ENCODE data around the gene SLC10A7.
"Not testable (repeated sequence)": the region's sequence is repeated elsewhere in the genome, so short reads cannot be mapped to it uniquely, and the experiment has no call there.

The SLC10A7 gene

DNA sequence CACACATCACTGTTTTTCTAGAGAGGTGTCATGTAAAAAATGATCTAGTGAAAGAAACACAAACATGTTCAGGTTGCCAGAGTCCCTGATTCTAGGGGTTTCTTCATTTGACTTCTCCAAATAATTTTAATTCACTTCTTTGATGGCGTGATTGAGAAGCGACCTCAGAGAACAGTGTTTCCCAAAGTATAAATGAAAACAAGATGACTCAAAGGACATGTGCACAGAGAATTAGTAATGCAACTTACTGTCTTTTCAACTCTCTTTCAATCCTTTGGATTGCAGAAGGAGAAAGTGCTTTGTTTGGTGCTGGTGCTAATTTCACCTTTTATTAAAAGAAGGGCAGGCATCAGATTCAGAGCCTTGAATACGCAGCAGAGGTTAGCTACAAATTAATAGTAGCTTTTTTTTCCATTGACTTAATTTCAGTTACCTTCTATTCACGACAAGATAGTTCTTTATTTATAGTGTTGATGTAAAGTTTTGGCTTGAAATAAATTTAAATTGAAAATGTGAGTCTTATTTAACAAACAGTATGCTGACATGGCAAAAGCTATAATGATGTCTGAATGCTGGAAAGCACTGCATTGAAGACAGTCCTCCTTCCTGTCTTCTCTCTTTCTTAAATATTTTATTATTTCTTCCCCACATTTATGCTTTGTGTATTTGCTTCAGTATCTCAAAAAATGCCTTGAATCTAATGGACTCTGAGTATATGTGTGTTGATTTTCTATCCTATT is 85.1 kb downstream of the SLC10A7 start:
- DNase-seq = no peak

DNA sequence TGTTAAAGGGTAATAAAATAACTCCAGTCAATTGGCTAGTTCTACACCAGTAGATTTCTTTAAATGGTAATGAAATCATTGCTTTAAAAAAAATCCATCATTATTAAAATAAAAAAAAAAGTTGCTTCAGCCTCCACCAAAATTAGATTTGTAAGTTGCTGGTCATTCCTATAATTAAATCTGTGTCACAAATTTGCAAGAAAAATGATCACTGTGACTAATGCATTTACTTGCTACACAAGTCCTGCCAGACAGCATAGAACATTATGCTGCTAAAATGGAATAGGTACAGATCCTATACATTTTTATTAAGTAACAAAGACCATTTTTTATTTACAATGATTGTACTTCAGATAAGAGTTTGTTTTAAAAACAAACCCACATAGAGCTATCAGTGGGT is 85.8 kb downstream of the SLC10A7 start:
- no peak for DNase-seq

DNA sequence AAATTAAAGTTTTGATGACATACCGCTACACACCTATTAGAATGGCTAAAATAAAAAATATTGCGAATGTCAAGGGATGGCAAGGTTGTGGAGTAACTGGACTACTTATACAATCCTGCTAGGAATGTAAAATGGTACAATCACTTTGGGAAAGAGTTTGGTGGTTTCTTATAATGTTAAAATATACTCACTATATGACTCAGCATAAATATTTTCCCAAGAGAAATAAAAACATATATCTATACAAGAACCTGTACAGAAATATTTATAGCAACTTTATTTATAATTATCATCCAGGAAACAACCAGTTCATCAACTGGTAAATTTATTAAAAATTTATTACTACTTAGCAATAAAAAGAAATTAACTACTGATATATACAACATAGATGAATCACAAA is 89.7 kb downstream of the SLC10A7 start:
- DNase-seq = no peak

DNA sequence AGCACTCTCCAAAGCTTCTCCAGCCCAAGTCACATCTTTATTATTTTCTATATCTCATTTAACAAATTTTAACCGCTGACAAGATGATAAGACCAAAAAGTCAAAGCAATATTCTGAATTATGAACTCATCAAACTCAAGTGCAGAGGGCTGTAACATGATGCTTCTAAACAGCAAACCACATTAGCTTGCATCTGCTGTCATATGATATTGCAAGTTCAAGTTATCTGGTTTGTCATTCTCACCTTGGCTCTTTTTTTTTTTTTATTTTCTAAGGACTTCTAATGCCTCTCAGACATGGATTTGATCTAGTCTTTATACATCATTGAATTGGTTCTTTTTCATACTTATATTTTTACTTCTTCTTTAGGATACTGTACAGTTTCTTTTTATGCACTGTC is 93.4 kb downstream of the SLC10A7 start:
- no peak for DNase-seq

DNA sequence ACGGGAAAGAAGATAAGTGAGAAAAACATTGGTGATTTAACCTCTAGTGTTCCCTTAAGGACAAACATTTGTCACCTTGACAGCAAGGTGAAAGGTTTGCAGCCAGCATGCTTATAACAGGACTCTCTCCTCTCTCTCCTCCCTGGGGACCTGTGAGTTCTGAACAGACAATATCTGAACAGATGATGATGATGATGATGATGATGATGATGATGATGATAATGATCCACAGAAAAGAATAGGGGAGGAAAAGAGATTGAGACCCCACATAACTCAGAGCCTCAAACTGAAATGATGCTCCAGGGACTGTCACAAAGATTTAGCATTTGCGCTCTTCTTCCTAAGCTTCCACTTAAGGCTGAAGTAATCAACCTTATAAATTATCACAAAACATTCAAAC is 103.9 kb downstream of the SLC10A7 start:
- DNase-seq = no peak

DNA sequence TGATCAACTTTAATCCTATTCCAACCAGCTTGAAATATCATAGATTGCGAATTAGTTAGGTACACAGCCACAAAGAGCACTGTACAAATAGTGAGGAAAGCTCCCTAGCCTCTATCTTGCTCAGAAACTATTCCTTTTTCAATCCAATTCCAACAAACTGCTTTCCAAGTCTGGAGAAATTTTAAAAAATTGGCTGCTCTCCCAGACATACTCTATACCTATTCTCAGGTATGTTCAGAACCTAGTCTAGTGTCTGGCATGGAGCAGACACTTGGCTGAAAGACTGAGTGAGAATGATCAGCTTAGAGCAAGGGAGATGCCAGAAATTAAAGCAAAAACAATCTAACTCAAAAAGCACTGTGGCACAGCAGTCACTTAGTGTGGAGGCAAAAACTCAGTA is 105.9 kb downstream of the SLC10A7 start:
- DNase-seq = no peak

DNA sequence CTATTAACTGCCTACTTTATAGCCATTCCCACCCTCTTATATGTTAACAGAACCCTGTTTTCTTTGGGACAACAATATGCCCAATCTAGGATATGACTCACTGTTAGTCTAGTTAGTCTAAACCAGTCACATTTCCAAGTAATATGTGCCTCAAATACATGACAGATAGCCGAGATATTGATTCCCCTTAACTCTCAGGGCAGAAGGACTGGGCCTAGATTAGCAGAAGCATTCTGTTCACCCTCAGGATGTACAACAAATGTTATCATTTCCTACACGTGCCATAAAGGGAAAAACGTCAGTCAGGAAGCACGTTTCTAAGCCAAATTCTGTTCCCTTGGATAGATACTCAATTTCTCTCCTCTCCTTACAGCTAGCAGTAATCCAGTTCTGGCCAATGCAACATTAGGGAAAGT is 114.1 kb downstream of the SLC10A7 start:
- no peak for DNase-seq

DNA sequence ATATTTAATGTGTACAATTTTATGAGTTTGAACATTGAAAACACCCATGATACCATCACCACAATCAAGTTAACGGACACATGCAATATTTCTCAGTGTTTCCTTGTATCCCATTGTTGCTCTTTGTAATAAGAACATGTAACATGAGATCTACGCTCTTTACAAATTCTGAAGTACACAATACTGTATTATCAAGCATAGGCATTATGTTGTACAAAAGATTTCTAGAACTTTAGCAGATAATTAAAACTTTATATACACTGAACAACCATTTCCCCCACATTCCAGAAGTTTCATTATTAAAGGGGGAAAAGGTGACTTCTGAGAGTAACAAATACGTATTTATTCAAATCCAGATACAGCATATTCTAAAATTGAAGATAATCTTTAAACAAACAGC is 114.5 kb downstream of the SLC10A7 start:
- DNase-seq = no peak

DNA sequence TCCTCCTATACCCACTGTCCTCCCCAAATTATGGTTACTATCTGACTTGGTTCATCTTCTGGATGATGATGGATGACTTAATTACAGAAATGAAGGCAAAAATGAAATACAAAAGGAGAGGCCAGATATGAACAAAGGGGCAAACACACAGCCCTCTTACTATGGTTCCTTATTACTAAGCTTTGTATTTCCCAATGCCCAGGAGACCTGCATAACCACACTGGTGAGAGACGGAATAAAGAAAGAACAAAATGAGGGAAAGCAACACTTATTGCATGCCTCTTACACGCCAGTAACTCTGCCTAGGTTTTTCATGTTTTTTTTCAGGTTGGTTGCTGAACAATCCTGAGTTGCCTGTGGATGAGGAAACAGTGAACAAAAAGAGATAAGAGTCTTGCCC is 120.5 kb downstream of the SLC10A7 start:
- no peak for DNase-seq

DNA sequence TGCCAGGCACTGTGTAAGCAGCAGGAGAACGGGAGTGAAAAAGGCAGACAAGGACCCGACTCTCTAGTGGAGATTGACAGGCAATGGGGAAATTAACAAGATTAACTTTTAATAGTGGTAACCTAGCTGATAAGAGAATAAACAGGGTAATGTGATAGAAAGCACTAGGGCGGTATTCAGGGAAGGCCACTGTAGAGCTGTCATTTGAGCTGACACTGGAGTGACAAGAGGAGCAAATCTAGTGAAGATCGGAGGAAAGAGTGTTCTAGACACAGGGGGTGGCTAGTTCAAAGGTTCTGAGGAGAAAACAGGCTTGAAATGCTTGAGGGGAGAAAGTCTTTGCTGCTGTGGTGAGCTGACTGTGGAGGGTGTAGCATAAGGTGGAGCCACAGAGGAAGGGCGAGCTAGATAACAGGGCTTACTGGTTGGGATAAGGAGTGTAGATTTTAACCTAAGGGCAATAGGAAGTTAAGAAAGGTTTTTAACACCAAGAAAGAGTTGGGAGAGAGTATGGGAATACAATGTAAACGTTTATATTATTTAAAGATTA is 122.8 kb downstream of the SLC10A7 start:
- DNase-seq = no peak

DNA sequence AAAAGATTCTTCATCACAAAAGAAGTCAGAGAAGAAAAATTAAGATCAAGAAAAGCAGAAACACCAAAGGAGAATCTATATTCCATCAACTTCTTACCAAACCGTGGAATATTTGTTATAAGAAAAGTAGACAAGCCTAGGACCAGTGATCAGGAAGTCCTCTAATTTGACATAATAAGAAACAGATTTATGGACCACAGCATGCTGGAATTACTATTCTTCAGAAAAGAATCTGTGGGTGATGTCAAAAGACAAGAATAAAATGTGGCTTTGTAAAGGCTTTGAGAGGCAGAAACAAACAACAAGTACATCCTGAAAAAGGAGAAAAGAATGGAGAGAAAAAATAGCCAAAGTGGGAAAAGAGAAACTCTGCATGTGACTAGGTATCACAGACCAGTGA is 123.3 kb downstream of the SLC10A7 start:
- no peak for DNase-seq

DNA sequence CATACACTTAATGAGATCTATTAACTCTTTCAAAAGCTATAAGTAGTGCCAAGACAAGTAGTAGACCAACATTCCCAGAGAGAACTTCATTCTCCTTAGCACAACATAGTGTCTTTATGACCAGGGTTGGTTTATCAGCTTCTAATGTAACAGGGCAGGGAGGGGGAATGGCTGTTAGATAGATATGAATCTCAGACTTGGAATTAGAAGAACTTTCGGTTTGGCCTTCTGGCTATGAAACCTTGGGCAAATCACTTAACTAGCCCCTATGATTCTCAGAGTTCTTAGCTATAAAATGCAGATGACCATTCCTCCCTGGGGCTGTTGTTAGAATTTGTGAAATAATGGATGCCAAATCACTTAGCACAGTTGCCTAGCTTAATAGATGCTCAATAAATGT is 132.2 kb downstream of the SLC10A7 start:
- DNase-seq = no peak

DNA sequence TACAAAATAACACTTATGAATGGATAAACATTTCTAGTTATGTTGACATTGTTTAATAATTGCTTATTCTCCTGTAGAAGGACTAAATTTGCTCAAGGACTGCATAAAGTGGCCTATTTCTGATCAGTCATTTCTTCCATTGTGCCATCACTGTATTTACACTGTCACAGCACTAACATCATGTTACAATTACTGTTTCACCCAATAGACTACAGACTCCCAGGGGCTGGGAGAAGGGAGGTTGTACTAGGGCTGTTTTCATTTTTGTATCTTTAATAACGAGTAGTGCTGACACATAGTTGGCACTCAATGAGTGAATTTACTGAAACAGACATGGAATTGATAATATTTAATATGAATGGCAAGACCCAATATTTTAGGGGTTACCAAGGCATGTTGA is 139.5 kb downstream of the SLC10A7 start:
- DNase-seq = no peak

DNA sequence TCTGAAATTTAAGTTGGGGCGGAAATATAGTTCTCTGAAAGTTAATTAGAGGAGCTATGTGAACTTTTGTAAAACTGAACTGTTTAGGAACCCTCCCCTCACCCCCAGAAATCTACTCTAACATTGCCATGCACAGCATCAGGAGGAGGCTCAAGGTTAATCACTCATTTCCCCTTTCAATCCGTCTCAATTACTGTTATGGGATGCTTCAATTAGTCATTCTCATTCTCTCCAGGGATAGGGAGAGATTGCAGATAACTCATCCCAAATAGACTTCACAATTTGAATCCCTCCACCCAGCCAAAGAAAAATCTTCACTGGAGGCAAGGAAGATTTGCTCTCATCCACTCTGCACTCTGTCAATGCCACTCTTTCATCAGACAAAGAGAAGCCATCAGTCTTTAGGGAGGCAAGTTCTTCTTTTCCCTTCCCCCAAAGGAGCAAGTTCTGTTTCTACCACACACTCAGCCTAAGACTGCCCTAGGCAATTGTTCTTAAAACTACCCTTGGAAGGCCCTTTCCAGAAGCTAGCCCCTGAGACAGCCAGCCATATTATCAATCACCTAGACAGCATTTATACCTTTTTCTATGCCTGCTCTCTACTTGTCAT is 140.4 kb downstream of the SLC10A7 start:
- no peak for DNase-seq

DNA sequence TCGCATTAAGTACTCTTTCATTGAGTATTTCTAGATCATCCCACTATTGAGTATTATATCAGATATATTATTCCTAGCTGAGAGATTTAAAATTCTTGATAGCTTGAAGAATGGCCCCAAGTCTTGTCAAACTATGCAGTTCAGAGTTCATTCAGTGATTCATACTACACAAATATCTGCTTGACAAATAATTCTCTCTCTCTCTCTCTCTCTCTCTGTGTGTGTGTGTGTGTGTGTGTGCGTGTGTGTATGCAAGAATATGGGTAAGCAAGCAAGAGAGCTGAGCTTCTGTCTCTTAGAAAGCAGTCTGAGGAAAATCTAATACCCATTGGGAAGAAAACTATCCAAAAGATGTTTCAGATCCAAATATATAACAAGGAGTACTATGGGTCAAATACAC is 142.0 kb downstream of the SLC10A7 start:
- no peak for DNase-seq

DNA sequence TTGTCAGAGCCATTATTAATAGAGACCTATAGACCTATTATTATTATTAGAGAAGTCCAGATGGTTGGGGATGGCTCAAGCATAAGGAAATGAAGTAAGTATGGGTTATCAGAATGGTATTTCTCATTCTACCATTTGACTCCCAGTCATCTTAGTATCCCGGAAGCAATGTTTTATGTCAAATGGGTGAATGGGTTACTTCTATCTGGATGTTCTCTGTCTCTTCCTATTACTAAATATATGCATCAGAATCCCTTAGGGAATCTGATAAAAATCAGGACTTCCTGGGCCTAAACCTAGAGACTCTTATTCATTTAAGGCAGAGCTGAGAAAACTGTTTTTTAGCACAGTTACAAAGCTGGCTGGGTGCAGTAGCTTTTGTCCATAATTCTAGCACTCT is 149.9 kb downstream of the SLC10A7 start:
- no peak for DNase-seq

DNA sequence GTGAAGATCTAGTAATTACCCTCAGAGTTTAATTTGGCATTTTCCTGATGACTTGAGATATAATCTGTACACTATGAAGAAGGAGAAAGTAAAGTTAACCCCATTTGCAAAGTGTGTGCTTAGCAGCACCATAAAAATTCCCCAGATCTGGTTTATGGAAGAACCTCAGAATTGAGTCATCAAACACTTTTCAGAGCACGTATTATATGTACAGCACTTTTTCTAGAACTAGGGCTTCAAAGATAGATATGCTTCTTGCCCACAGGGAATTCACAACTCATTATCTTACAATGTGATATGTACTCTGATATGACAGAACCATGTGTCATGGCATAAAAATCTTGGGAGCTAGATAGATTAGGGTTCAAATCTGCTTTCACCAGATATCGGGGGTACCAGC is 150.9 kb downstream of the SLC10A7 start:
- no peak for DNase-seq

DNA sequence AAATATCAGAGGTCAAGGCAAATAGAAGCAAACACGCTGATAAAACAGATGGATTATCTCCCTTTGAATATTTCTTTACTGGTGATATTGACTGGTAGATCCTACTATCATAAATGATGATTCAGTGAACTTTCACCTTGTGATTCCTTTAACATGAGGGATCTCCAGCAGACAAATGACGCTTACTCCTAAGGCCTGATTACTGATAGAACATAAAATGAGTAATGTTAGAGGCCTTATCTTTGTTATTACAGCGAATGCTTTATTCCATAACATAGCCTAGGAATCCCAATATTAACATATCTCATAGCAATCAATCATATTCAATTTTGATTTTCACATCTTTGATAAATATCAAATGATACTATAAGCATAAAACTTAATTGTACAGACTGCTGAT is 152.3 kb downstream of the SLC10A7 start:
- no peak for DNase-seq

DNA sequence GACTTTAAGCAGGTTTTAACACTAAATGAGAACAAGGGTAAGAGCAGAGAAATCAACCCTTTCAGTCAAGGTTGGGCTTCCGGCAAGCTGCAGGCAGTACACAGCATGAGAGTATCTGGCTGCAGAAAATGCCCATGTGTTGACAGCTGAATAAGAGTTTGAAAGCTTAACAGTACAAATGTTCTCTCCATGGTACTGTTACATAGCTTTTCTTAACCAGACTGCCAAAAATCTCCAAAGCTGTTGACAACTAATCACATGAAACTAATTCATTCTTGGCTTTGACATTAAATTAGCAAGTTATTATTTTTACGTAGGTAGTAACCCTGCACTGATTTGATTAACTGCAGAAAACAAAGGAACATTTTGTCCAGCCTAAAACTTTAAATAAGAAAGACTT is 153.5 kb downstream of the SLC10A7 start:
- no peak for DNase-seq

DNA sequence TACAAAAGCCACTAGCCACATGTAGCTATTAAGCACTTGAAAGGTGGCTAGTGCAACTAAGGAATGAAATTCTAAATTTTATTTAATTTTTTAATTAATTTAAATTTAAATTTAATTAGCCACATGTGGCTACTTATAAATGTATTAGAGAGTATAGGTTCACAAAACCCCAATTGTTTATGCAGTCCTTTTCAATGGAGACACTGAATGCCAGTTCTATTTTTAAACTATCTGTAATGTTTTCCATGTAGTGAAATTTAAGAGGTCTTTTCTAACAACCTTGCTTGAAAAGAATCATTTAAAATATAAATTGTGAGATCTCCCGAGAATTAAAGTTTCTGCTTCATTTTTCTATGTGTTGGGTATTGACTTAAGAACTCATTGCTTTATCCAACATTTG is 154.4 kb downstream of the SLC10A7 start:
- DNase-seq = no peak

DNA sequence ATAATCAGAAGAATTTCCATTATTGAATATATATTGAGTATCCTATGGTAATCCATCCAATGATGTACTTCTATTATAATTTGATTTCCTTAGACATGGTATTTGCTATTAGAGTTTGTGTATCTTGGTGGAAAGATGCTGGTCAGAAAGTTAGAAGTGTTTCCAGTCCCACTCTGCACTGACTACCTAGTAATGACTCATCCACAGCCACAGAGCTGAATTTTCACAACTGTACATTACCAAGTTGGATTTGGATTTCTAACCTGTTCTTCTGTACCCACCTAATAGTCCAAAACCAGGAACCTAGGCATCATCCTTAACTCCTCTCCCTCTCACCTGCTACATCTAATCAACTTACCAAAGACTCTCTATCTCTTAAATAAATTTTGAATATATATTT is 162.0 kb downstream of the SLC10A7 start:
- DNase-seq = no peak

DNA sequence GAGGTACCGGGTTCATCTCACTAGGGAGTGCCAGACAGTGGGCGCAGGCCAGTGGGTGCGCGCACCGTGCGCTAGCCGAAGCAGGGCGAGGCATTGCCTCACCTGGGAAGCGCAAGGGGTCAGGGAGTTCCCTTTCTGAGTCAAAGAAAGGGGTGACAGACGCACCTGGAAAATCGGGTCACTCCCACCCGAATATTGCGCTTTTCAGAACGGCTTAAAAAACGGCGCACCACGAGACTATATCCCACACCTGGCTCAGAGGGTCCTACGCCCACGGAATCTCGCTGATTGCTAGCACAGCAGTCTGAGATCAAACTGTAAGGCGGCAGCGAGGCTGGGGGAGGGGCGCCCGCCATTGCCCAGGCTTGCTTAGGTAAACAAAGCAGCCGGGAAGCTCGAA is 171.6 kb downstream of the SLC10A7 start:
- DNase-seq = not testable (repeated sequence)

DNA sequence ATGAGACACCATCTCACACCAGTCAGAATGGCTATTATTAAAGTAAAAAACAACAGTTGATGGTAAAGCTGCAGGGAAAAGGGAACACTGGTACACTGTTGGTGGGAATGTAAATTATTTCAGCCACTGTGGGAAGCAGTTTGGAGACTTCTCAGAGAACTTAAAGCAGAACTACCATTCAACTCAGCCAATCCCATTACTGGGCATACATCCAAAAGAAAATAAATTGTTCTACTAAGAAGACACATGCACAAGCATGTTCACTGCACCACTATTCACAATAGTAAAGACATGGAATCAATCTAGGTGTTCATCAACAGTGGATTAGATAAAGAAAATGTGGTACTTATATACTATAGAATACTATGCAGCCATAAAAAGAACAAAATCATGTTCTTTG is 172.4 kb downstream of the SLC10A7 start:
- no peak for DNase-seq

DNA sequence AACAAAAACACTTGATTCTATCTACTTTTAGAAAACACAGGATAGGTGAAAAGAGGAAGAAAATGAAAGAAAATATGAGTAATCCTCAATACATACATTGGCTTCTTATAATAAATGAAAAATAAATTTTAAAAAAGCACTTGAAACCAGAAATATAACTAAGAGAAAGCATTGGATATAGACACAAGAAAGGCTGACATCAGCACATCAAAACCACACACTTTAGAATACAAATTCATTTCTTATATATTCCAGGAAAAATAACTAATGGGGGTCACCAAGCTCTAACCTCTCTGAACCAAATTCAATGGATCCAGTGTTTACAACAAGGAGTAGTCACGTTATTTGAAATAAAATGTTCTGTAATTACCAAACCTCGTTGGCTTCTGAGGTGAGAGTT is 173.9 kb downstream of the SLC10A7 start:
- DNase-seq = no peak

DNA sequence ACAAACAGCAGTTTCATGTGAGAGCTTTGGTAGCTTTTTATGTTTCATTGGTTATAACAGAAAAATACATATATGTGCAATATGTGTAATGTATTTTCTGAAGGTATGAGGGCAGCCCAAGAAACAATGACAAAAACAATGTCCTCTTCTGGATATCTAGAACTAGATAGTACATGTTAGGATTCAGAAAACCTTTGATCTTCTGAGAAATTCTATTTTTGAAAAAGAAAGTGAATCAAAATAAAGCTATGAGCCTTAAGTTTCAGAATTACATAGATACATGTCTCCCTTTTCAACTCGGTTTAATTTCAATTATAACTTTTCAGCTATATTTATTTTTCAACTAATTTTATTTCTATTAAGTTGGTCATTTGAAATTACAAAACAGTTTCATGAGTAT is 175.5 kb downstream of the SLC10A7 start:
- DNase-seq = no peak

All from DMS79 treated with DMSO at 0.1 percent for 48 hours (cell line).